Ovary (tissue), 9 donors: ENCODE measurements around the gene METTL16. TPM values are rescaled to one million over a fixed set of nuclear protein-coding genes. Genes with fewer than 3 reads are reported as not detected.

Experiments used
- DNase-seq, 5 donors: peaks; one replicate each; pipeline ENCODE4 v3.0.0-alpha.2; 2019 to 2020
- H3K27ac ChIP-seq, 2 donors: fragments of 200-600 bp; one replicate each; pipeline versions ENCODE4 v1.5.1 to v1.8.0; 2019 to 2022
- H3K27me3 ChIP-seq: fragments of 200-600 bp; one replicate; pipeline ENCODE4 v1.8.0; 2022
- H3K36me3 ChIP-seq: fragments of 200-600 bp; sonication (generic); one replicate; pipeline ENCODE4 v1.5.1; 2019
- H3K4me1 ChIP-seq: one replicate; pipeline ENCODE4 v1.8.1; 2013; ENCODE audit warnings: mild to moderate bottlenecking, moderate library complexity; ENCODE audit not compliant: insufficient read depth
- H3K4me3 ChIP-seq: fragments of 200-600 bp; sonication (generic); one replicate; pipeline ENCODE4 v1.5.1; 2017
- H3K9me3 ChIP-seq, 2 donors: fragments of 200-600 bp in 1 of 2; sonication (generic) in 1 of 2; one replicate each; pipeline versions ENCODE4 v1.5.1 to v1.8.1; 2013 to 2019; ENCODE audit warnings: mild to moderate bottlenecking in 1 of 2, moderate library complexity in 1 of 2
- CTCF ChIP-seq, 3 donors: fragments of 450-650 bp in 2 of 3; fragments of 200-600 bp in 1 of 3; IDR thresholded peaks; one replicate each; pipeline versions ENCODE4 v1.5.1 to v1.8.0; 2016 to 2022; ENCODE audit warnings: antibody characterized with exemption in 3 of 3, mild to moderate bottlenecking in 1 of 3
- EP300 ChIP-seq: sonication (generic); formaldehyde crosslinking; IDR thresholded peaks from one replicate; pipeline ENCODE4 v1.6.1; 2017; ENCODE audit warnings: antibody characterized with exemption
- POLR2A ChIP-seq: fragments of 450-650 bp; IDR thresholded peaks from one replicate; pipeline ENCODE4 v1.6.1; 2017; ENCODE audit warnings: antibody characterized with exemption, mild to moderate bottlenecking, moderate library complexity
- WGBS, 3 donors: extraction: QIAGEN DNeasy Blood & Tissue Kit in 1 of 3; methylation state at CpG; one replicate each; pipeline versions ENCODE4 v1.1.5 to v1.1.7; 2013 to 2017; 5-methylcytosine and 5-hydroxymethylcytosine counted together
- intact Hi-C, 4 donors: fragments of 100-400 bp; cut with DNase I; formaldehyde crosslinking; loops; one replicate each; pipeline versions ENCODE4 v1.11.0 to v1.15.1; 2022 to 2023
- polyA plus RNA-seq, 2 donors: library from polyadenylated mRNA; stranded (reverse); fragments of 200-250 nt in 1 of 2; fragments of 350-450 nt in 1 of 2; fragmentation: Illumina TruSeq in 1 of 2; extraction: RNeasy Lipid Tissue Mini Kit (QIAGEN cat#74804) in 1 of 2; gene quantifications; one replicate each; pipeline ENCODE4 v1.2.3, GENCODE V29; 2013 to 2014
- total RNA-seq, 7 donors: library from RNA; depleted of rRNA in 2 of 7; stranded (reverse); fragments of >200 nt in 2 of 7; fragmentation: NEBNext Ultra II Directional in 3 of 7; extraction: Animal tissue kit (Norgen Biotek cat#: 25700) in 3 of 7; gene quantifications; one replicate each; pipeline versions ENCODE4 v1.1.0 to v1.2.4, GENCODE V29; 2016 to 2023
- donor health status: DM: no; HTN: no; CAD: no; lungs with moderate emphysema.
- donor health status: DM: no; HTN: no; CAD: no.
- donor health status: Bipolar disorder and iron deficiency.
- donor health status: DM: yes; HTN: yes; CAD: no.
- donor health status: DM: no; HTN: no; CAD: no.
- donor health status: DM: yes; HTN: yes; CAD: no.

METTL16 gene
- total and polyA plus RNA-seq, 9 donors = 18.4 to 69.1 (median 38.8) TPM

- H3K36me3 ChIP-seq = no peaks in the 10 kb centered on the region
- intact Hi-C loops = no loop called here
These were observed 136.3 kb downstream of the METTL16 start for GRCh38 chr17:2375406-2375805.

GRCh38 chr17:2374549-2375285, 137.0 kb downstream of the METTL16 start:
- Histone ChIP-seq H3K36me3 (no peaks in the 10 kb centered on the region), H3K27ac (no peak overlapping the region), H3K9me3 (no peaks in the 10 kb centered on the region), H3K4me3 (no peak overlapping the region), H3K27me3 (no peaks in the 10 kb centered on the region), H3K4me1 (no peaks in the 10 kb centered on the region)
- DNase-seq = no peak
- 46 to 69% (median 67%) methylated on average over 11 of the region's 11 CpGs for WGBS, 3 donors
- TF ChIP-seq EP300 (no peak), POLR2A (no peak), CTCF (IDR thresholded peaks at IDR 0.05) (no peak)
- intact Hi-C loops = loop anchor here in 1 of 4 donors (5.0 kb wide), 1 partner anchor 438 kb away; no protein-coding TSS in a partner anchor

More at GRCh38 chr17:2375406-2375805, 136.3 kb downstream of the METTL16 start:
- H3K4me1 ChIP-seq = no peaks in the 10 kb centered on the region
- 84 to 87% (median 84%) methylated on average over 19 of the region's 19 CpGs for WGBS, 3 donors
- no peak overlapping the region for H3K27ac ChIP-seq
- H3K9me3 ChIP-seq = no peaks in the 10 kb centered on the region
- H3K27me3 ChIP-seq = no peaks in the 10 kb centered on the region
- no peak overlapping the region for H3K4me3 ChIP-seq
- DNase-seq = no peak
- no peak for TF ChIP-seq POLR2A
- no peak for TF ChIP-seq EP300
- TF ChIP-seq CTCF (IDR thresholded peaks at IDR 0.05) = no peak

- no peaks in the 10 kb centered on the region for H3K27me3 ChIP-seq
- 91 to 93% (median 92%) methylated on average over 18 of the region's 18 CpGs for WGBS, 3 donors
- H3K4me1 ChIP-seq = no peaks in the 10 kb centered on the region
- H3K27ac ChIP-seq = no peak overlapping the region
- DNase-seq = no peak
- no peaks in the 10 kb centered on the region for H3K36me3 ChIP-seq
- no peak overlapping the region for H3K4me3 ChIP-seq
- intact Hi-C loops = loop anchor here in 1 of 4 donors (5.0 kb wide), 1 partner anchor 439 kb away; no protein-coding TSS in a partner anchor
- H3K9me3 ChIP-seq = no peaks in the 10 kb centered on the region
- TF ChIP-seq POLR2A (no peak), CTCF (IDR thresholded peaks at IDR 0.05) (no peak)
These were observed 138.5 kb downstream of the METTL16 start for GRCh38 chr17:2373179-2373578.

GRCh38 chr17:2372681-2373080, 139.0 kb downstream of the METTL16 start:
- Histone ChIP-seq H3K9me3 (no peaks in the 10 kb centered on the region), H3K27me3 (no peaks in the 10 kb centered on the region), H3K27ac (no peak overlapping the region), H3K4me1 (no peaks in the 10 kb centered on the region), H3K36me3 (no peaks in the 10 kb centered on the region), H3K4me3 (no peak overlapping the region)
- no peak for DNase-seq
- 84 to 90% (median 85%) methylated on average over 16 of the region's 16 CpGs for WGBS, 3 donors
- intact Hi-C loops = loop anchor here in 1 of 4 donors (5.0 kb wide), 1 partner anchor 440 kb away; no protein-coding TSS in a partner anchor
- TF ChIP-seq POLR2A (no peak), EP300 (no peak), CTCF (IDR thresholded peaks at IDR 0.05) (no peak)
